Esophagus (tissue), 2 donors: Measurements from ENCODE around the gene OR6N2. TPM values are rescaled to one million over a fixed set of nuclear protein-coding genes. Genes with fewer than 3 reads are reported as not detected.

Experiments used
- H3K27ac ChIP-seq, 2 donors: one replicate each; pipeline ENCODE4 v1.5.1; 2013; ENCODE audit warnings: low read depth in 2 of 2, mild to moderate bottlenecking in 2 of 2, inconsistent platforms in 1 of 2, low read length in 1 of 2, moderate library complexity in 1 of 2
- H3K27me3 ChIP-seq, 2 donors: one replicate each; pipeline ENCODE4 v1.6.1; 2013; ENCODE audit warnings: low read length in 2 of 2, control low read depth in 1 of 2, mild to moderate bottlenecking in 1 of 2; ENCODE audit not compliant: insufficient read depth in 2 of 2, control insufficient read depth in 1 of 2
- H3K36me3 ChIP-seq, 2 donors: one replicate each; pipeline ENCODE4 v1.6.1; 2013; ENCODE audit warnings: low read length in 1 of 2; ENCODE audit not compliant: control insufficient read depth in 2 of 2, insufficient read depth in 2 of 2
- H3K4me1 ChIP-seq, 2 donors: one replicate each; pipeline ENCODE4 v1.6.1; 2013; ENCODE audit warnings: low read length in 1 of 2; ENCODE audit not compliant: control insufficient read depth in 2 of 2, insufficient read depth in 2 of 2
- H3K4me3 ChIP-seq, 2 donors: one replicate each; pipeline ENCODE4 v1.5.1; 2013; ENCODE audit warnings: low read length in 2 of 2, mild to moderate bottlenecking in 2 of 2, low read depth in 1 of 2, moderate library complexity in 1 of 2
- H3K9me3 ChIP-seq, 2 donors: one replicate each; pipeline ENCODE4 v1.6.1; 2013; ENCODE audit warnings: mild to moderate bottlenecking in 2 of 2, low read depth in 1 of 2, low read length in 1 of 2, moderate library complexity in 1 of 2; ENCODE audit not compliant: control insufficient read depth in 2 of 2, insufficient read depth in 1 of 2
- WGBS, 2 donors: extraction: QIAGEN DNeasy Blood & Tissue Kit; methylation state at CpG; one replicate each; pipeline ENCODE4 v1.1.7; 2013; 5-methylcytosine and 5-hydroxymethylcytosine counted together
- polyA plus RNA-seq, 2 donors: library from polyadenylated mRNA; stranded (reverse); fragments of 200-250 nt; gene quantifications; one replicate each; pipeline ENCODE4 v1.2.3, GENCODE V29; 2013
- donor health status: healthy with polysubstance abuse.
- donor health status: Bipolar disorder and iron deficiency.

The OR6N2 gene, protein sequence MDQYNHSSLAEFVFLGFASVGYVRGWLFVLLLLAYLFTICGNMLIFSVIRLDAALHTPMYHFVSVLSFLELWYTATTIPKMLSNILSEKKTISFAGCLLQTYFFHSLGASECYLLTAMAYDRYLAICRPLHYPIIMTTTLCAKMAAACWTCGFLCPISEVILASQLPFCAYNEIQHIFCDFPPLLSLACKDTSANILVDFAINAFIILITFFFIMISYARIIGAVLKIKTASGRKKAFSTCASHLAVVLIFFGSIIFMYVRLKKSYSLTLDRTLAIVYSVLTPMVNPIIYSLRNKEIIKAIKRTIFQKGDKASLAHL
- not detected for polyA plus RNA-seq

GRCh38 chr1:158781104-158781503 is at the start of gene OR6N2:
OR6N2 (minus strand) TSS chr1:158781204; CDS start chr1:158777635, 3,569 bp downstream.
- no peaks in the 10 kb centered on the region for H3K9me3 ChIP-seq
- no peaks in the 10 kb centered on the region for H3K4me1 ChIP-seq
- no peaks in the 10 kb centered on the region for H3K36me3 ChIP-seq
- no peak within 1 kb of the TSS for H3K4me3 ChIP-seq
- H3K27ac ChIP-seq, result no peak within 1 kb of the TSS
- no peaks in the 10 kb centered on the region for H3K27me3 ChIP-seq

DNA sequence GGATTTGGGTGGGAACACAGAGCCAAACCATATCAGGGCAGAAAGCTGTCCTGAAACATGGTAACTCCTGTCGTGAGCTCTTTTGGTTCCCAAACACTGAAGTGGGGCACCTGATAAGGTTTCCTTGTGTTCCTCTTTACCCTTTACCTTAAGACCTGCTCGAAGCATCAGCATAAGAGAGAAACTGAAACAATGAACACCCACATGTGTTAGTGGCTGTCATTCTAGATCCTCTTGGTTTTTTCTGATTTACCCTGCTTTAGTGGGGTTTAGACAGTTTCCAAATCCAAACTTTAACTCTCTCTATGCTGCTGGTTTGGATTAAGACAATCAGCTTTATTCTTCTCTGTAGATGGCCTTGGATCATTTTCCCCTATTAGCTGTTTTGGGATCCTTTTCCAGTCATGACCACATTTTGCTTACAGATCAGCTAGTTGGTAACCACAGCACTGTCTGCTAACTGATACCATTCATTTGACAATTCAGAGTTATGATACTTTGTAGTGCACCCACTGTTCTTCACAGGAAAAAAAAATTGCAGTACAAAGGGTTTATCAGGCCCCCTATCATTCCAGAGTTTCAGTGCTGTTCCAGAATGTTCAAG is 49.2 kb upstream of the OR6N2 start:
- Histone ChIP-seq H3K4me1 (no peaks in the 10 kb centered on the region), H3K4me3 (no peak overlapping the region), H3K36me3 (no peaks in the 10 kb centered on the region), H3K27ac (no peak overlapping the region), H3K9me3 (peaks cover 0 to 6% of the 10 kb centered on the region in 2 donors), H3K27me3 (no peaks in the 10 kb centered on the region)
- 58 to 63% methylated on average over 2 of the region's 2 CpGs for WGBS, 2 donors

GRCh38 chr1:158821723-158822122 is 40.7 kb upstream of the OR6N2 start:
- Histone ChIP-seq H3K36me3 (no peaks in the 10 kb centered on the region), H3K4me1 (no peaks in the 10 kb centered on the region)

GRCh38 chr1:158819461-158820443 is 38.7 kb upstream of the OR6N2 start:
- 54 to 60% methylated on average over 7 of the region's 7 CpGs for WGBS, 2 donors
- Histone ChIP-seq H3K9me3 (no peaks in the 10 kb centered on the region), H3K27ac (no peak overlapping the region), H3K4me1 (no peaks in the 10 kb centered on the region), H3K36me3 (no peaks in the 10 kb centered on the region), H3K4me3 (no peak overlapping the region), H3K27me3 (no peaks in the 10 kb centered on the region)

More at GRCh38 chr1:158821723-158822122, 40.7 kb upstream of the OR6N2 start:
- Histone ChIP-seq H3K27ac (no peak overlapping the region), H3K9me3 (no peaks in the 10 kb centered on the region), H3K4me3 (no peak overlapping the region), H3K27me3 (no peaks in the 10 kb centered on the region)
- WGBS, 2 donors, result 78 to 87% methylated on average over 1 of the region's 1 CpG

GRCh38 chr1:158818975-158819431 is 38.0 kb upstream of the OR6N2 start:
- H3K9me3 ChIP-seq, result no peaks in the 10 kb centered on the region
- H3K36me3 ChIP-seq, result no peaks in the 10 kb centered on the region
- no peaks in the 10 kb centered on the region for H3K4me1 ChIP-seq
- no peak overlapping the region for H3K27ac ChIP-seq
- no peaks in the 10 kb centered on the region for H3K27me3 ChIP-seq
- no peak overlapping the region for H3K4me3 ChIP-seq
- WGBS, 2 donors, result 81 to 88% methylated on average over 1 of the region's 1 CpG

DNA sequence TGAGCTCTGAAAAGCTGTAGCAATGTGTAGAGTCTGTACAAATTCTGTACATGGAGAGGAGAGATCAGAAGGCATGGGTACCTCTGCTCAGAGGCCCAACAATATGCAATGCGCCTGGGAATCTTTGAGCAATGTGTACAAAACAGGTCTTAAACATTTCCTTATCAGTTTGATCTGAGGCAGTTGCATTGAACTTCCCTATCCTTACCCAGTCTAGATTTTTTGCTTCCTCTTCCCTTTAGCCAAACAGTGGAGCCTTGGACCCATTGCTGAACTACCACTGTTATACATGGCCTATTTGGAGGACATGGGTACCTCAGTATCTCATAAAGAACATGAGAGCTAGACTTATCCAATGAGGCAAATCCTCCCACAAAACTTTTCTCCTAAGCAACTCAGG is 37.6 kb upstream of the OR6N2 start:
- no peak overlapping the region for H3K27ac ChIP-seq
- no peak overlapping the region for H3K4me3 ChIP-seq
- H3K9me3 ChIP-seq, result no peaks in the 10 kb centered on the region
- H3K27me3 ChIP-seq, result no peaks in the 10 kb centered on the region
- no peaks in the 10 kb centered on the region for H3K36me3 ChIP-seq
- WGBS, 2 donors, result 74 to 87% methylated on average over 1 of the region's 1 CpG
- H3K4me1 ChIP-seq, result no peaks in the 10 kb centered on the region

GRCh38 chr1:158814970-158815369 is 34.0 kb upstream of the OR6N2 start:
- Histone ChIP-seq H3K4me3 (no peak overlapping the region), H3K27ac (no peak overlapping the region), H3K9me3 (no peaks in the 10 kb centered on the region), H3K27me3 (no peaks in the 10 kb centered on the region), H3K4me1 (no peaks in the 10 kb centered on the region), H3K36me3 (no peaks in the 10 kb centered on the region)
- WGBS, 2 donors, result 20 to 72% methylated on average over 1 of the region's 1 CpG

- Histone ChIP-seq H3K27ac (no peak overlapping the region), H3K4me3 (no peak overlapping the region), H3K4me1 (no peaks in the 10 kb centered on the region), H3K27me3 (no peaks in the 10 kb centered on the region), H3K36me3 (no peaks in the 10 kb centered on the region), H3K9me3 (no peaks in the 10 kb centered on the region)
- 49 to 58% methylated on average over 3 of the region's 3 CpGs for WGBS, 2 donors
Observed at GRCh38 chr1:158813164-158813563, 32.2 kb upstream of the OR6N2 start.

- H3K36me3 ChIP-seq, result no peaks in the 10 kb centered on the region
- H3K4me1 ChIP-seq, result no peaks in the 10 kb centered on the region
- no peaks in the 10 kb centered on the region for H3K9me3 ChIP-seq
- WGBS, 2 donors, result 65 to 66% methylated on average over 2 of the region's 2 CpGs
- H3K27me3 ChIP-seq, result no peaks in the 10 kb centered on the region
- no peak overlapping the region for H3K4me3 ChIP-seq
- H3K27ac ChIP-seq, result no peak overlapping the region
Observed at GRCh38 chr1:158812336-158812735, 31.3 kb upstream of the OR6N2 start.
